Measurements from ENCODE around the gene HINT3.
"Not testable (repeated sequence)": the region's sequence is repeated elsewhere in the genome, so short reads cannot be mapped to it uniquely, and the experiment has no call there.

- TF ChIP-seq CTCF, POLR2A (IDR thresholded peaks at IDR 0.05): not testable (repeated sequence)
Observed at GRCh38 chr6:125912430-125912829, 44.1 kb upstream of the HINT3 start.

Measured in heart left ventricle (tissue), 13 donors.